GM18907 (cell line): ENCODE results near the gene TECTB.

ENCODE experiments used
- ATAC-seq: cut with Tn5 transposase; IDR thresholded peaks from one replicate; pipeline ENCODE4 v1.9.1; 2021; ENCODE audit warnings: mild to moderate bottlenecking, moderate library complexity; ENCODE audit not compliant: unreplicated experiment

Gene TECTB

DNA sequence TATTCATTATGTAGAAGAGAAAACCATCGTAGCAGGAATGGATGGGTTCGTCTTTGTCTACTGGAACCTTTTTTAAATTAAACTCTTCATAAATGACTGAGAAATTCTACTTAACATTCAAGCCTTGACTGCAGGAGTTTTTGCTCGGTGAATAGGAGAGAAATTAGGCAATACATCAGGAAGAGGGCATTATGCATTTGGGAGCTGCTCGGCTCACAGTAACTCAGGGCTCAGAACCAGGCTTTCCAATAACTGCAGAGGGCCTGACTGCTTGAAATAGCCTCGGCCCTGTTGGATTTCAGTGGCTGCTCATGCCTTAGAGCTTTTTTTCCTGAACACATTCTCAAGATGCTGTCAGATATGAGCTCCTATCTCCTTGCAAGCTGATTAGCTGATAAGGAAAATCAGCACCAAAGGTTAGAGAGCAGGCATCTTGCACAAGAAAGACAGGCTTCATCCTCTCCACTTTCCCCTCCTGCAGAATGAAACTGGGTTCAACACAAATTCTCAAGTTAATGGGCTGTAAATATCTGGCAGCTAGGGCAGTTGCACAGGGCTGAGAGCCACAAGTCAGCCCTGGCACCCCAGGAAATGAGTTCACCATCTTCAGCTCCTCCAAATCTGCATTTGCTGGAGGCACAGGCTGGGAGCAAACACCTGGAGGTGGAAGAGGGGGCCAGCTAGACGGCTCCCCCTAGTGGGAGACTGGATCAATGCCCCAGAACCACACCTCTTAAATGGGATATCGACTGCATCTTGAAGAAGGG lies 24.3 kb downstream of the TECTB start:
- ATAC-seq = peak; percentile 74

DNA sequence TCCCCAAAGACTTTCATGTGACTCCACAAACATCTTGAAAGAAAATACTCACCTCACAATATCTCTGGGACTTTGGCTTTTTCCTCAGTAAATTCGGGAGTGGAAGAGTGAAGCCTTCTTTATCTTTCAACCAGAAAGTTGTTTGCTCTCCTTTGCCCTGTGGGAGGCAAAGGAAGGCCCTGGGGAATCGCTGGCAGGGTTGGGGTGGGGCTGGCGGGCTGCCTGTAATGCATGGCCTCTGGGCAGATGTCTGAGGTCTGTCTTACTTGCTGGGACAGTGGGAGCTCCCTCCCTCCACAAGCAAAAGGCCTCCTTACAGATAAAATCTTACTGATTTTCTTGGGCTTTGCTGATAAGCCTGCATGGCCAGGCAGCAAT lies 24.9 kb downstream of the TECTB start:
- ATAC-seq = no peak

DNA sequence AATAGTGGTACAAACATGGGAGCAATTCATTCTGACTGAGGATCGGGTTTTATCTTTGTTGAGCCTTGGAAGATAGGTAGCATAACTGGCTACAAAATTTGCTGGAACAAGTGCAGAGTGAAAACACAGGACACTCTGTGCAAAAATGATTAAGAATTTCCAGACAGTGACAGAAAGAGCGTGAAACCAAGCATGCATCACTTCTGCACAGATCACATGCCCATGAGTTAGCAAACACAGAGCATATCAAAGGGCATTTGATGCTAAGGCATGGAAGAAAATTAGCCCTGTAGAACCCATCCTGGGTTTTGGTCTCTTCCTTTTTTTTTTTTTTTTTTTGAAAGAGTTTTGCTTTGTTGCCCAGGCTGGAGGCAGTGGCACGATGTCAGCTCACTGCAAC lies 28.3 kb downstream of the TECTB start:
- no peak for ATAC-seq

GRCh38 chr10:112313234-112313633 lies 30.0 kb downstream of the TECTB start:
- no peak for ATAC-seq

GRCh38 chr10:112313911-112314310 lies 30.7 kb downstream of the TECTB start:
- no peak for ATAC-seq

DNA sequence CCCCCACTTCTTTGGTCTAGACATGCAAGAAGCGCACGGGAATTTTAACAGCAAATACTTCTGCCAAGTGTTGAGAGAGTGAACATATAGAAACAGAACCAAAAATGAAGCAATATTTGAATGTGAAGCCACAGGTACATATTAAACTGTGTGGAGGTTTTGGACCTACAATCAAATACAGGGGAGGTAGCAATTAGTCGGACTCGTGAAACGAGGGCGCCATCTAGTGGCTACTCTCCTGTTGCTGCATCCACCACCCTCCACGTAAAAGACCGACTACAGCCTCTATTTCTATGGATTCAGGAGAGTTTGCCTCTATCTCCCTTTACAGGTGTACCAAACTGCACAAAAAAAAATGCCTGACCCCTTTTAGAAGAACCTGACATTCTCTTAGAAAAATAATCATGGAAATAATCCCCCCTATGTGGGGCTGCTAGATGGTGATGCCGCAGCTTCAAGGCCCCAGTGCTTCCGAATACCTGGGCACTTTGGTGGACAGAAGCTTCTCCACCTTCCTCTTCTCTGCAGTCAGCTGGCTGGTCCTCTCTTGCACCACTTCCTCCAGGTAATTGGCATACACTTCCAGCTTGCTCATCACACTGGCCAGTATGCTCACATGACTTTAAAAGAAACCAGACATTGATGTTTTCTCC lies 31.7 kb downstream of the TECTB start:
- ATAC-seq = peak; percentile 81

DNA sequence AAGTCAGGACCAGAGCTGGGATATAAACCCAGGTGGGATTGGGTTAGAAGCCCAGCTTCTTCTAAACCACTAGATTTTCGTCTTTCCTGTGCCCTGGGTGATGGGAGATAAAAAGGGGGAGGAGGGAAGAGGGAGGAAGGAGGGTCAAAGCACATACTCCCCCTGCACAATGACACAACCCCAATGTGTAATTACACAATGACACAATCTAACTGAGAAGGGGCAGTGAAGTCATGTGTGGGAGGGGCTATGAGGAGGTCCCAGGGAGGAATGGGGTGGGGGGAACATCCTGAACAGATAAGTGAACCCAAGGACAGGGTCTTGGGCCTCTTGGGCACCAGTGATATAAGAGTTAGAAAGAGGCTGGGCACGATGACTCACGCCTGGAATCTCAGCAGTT lies 44.5 kb downstream of the TECTB start:
- ATAC-seq = no peak

DNA sequence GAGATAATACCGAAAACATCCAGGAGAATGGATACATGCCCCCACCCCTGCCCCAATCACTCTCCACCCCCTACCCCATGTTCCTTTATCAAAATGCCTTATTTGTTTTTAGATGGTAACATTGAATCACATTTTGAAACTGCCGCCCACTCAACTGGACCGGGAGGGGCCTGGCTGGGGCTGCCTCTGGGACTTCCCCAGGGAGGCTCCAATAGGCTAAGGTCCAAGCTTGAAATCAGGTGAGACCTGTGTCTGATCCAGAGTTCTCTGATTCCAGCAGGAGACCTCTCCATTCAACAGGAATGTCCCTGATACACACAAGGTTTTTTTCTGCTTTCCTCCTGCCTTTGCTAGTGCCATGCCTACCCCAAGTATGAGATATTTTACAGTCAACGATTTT lies 47.0 kb downstream of the TECTB start:
- no peak for ATAC-seq

GRCh38 chr10:112330607-112331160 lies 47.5 kb downstream of the TECTB start:
- ATAC-seq = no peak

DNA sequence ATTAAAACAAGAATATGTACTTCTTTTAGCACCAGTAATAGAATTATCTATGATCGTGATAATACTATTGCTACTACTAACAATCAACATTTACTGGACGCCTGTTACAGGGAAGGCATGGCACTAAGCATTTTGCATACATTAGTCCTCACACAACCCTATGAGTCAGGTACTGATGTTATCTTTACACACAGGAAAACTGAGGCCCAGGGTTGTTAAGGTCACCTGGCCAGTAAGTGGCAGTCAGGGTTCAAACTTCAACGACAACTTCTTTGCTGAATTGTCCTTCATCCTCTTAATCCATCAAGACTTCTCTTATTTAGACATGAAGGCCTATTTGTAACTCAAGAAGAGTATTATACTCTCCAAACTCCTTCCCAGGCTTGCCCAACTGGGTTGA lies 48.8 kb downstream of the TECTB start:
- no peak for ATAC-seq

GRCh38 chr10:112332509-112333228 lies 49.5 kb downstream of the TECTB start:
- no peak for ATAC-seq

- ATAC-seq = no peak
These were observed 50.3 kb downstream of the TECTB start for GRCh38 chr10:112333452-112333851.

DNA sequence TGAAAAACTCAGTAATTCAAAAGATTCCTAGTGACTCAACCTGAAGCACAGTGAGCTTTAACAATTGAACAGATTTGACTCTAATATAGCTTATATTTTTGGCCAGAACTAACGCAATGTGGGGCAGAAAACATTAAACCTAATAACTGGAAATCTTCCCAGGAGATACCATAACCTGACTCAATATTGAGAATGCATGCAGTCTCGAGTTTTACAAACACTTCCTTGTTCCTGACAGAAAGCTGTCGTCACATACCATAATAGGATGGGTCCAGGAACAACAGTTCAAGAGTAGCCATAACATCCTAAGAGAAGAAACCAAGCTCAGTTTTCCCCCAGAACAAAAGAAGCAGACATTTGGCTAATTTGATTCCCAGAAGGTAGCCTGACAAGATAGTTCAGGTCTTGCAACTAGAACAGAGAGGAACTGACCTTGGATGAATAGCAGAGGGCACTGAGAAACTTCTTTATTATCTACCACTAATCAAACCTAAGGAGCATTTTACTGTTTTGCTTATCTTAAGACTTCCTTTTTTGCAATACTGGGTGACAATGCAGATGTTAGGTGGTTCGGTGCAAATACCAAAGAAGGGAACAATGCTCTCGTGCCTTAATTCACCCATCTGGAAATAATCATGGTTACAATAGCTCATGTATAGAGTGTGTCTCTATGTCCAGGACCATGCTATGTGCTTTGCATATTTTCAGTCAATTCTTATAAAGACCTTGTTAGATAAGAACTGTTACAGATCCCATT lies 52.1 kb downstream of the TECTB start:
- ATAC-seq = no peak

DNA sequence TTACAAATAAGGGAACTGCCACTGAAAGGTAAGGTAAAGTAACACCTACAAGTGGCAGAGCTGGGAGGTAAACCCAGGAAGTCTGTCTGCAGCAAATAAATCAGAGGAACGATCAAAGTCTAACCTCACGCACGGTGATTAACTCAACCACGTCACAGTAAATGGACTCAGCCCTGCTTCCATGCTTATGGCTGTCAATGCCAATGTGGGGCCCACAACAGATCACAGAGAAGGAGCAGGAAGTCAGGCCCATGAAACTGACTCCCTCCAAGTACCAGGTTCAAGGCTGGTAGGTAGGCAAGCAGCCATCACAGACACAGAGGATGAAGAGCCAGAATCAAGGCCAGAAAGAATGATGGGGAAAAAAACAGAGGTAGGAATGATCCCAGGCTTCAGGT lies 52.7 kb downstream of the TECTB start:
- ATAC-seq = no peak

GRCh38 chr10:112336556-112337201 lies 53.5 kb downstream of the TECTB start:
- ATAC-seq = no peak

DNA sequence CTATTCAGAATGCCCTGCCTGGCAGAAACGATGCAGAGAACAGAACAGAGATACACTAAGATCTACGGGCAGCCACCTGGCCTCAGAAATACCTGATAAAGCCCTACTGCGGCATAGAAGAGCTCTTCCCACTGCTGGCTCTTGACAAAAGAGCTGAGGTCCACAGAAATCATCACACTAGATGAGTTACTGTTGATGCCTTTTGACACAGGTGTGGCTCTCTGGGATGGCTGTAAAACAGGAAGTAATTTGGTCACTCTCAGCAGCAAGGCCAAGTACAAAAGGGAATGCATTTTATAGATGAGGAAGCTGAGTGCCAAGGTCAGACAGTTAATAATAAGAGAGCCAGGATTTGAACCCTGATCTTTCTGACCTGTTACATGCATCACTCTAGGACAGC lies 55.8 kb downstream of the TECTB start:
- ATAC-seq = no peak

DNA sequence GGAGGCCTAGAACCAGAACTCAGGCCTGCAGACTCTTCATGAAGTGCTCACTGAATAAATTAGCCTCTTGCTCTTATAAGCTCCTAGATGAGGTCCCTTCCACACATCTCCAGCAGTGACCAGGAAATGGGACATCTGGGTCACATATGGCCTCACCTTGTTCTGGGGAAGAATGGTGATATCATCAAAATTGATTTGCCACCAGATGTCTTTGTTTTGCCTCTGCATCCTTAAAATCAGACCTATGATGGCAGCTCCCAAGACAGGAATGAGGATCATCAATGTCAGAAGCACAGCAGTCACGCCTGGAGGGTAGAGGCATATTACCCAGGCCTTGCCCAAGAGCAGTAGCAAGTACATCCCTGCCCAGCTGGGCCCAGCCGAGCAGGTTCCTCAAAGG lies 57.4 kb downstream of the TECTB start:
- ATAC-seq = no peak

DNA sequence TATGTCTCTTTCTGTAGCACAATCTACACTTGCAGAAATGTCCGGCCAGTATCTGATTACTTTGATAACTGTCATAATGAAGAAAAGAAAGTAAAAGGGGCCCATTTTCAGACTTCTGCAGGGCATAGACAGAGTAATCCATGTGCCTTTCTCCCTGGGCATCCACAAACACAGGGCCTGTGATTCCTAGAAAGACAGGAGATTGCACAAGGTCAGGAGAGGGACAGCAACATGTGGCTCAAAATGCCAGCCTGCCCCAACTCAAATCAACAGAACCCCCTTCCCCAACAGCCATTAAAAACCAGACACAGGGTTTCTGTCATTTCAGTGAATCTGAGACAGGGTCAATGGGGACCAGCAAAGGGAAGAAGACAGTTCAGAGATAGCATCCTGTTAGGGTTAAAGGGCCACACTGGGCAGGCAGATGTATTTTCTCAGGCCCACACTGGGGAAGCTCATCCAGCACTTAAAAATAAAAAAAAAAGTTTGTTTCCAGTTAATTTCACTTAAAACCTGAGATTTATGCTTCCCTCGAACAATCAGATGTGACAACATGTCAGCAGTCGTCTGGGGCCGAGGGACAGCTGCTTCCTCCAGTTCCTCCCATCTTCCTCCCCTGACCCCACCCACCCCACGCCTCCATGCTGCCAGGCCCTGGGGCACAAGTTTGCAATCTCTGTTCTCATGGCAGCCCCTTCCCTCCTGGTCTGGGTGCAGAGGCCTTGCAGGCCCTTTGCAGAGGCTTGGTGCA lies 60.0 kb downstream of the TECTB start:
- no peak for ATAC-seq

DNA sequence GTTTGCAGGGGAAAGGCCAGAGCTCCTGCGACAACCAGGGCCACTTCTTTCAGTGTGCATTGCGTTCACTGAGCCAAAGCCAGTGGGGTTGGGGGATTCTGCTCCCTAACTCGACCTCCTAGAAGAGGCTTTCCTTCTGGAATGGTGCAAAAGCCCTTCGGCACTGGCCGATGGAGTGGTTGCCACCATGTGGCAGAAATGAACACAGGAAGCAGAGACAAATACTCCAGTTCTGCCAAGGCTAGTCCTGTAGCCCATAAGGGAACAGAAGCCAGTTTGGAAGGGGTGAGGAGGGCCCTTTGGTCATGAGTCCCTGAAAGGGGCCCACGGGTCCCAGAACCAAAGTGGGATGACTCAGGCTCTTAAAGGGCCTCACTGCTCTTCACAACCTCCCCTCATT lies 61.1 kb downstream of the TECTB start:
- no peak for ATAC-seq

DNA sequence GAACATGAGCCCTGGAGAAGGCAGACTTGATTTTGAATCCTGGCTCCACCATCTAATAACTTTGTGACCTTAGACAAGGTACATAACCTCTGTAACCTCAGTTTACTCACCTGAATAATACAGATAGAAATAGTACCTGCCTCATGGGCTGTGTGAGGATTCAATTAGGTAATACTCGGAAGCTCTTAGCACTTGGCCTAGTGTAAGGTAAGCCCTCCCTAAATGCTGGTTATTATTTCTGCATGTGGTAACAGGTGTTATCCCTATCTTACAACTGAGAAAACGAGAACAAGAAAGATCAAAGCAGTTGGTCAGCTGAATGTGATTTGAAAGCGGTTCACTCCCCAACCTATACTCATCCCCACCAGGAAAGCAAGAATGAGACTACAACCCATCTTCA lies 62.0 kb downstream of the TECTB start:
- no peak for ATAC-seq
